DMS 273 treated with DMSO at 0.1 percent for 48 hours (cell line): ENCODE data around the gene FAM131A.
A peak's percentile ranks its signal among the peaks of the same experiment; 100 is the strongest.

Experiments
- DNase-seq: peaks from one replicate; lab custom pipeline; 2025; lab: John Stamatoyannopoulos, UW

FAM131A gene

DNA sequence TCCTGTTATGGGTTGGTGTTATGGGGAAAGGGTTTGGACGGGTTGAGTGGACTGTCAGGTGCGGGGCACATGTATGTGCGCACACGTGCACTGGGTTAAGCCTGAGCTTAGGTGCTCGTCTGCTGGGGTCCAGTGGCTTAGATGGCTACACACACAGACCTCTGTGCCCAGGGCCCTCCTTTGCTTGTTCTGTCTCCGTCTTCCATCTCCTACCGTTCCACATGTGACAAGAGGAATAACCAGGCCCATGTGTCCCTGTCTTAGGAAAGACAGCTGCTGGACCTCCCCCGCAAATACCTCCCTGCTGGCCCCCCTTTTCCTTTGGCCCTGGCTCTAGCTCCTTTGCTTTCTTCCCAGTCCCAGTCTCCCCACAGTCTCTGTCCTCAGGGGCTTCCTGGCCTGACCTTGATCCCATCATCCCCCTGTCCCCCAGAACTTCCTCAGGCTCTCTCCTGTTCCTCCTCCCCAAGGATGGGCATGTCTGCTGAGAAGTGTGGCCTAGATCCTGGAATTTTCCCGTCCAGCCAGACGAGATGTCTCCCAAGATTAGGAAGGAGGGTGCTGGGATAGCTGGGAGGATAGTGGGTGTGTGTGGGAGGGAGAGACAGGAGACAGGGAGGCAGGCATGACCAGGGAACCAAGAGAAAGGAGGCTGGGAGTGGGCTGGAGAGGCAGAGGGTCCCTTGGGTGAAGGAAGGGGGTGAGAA is 41.4 kb downstream of the FAM131A start:
- DNase-seq = no peak

DNA sequence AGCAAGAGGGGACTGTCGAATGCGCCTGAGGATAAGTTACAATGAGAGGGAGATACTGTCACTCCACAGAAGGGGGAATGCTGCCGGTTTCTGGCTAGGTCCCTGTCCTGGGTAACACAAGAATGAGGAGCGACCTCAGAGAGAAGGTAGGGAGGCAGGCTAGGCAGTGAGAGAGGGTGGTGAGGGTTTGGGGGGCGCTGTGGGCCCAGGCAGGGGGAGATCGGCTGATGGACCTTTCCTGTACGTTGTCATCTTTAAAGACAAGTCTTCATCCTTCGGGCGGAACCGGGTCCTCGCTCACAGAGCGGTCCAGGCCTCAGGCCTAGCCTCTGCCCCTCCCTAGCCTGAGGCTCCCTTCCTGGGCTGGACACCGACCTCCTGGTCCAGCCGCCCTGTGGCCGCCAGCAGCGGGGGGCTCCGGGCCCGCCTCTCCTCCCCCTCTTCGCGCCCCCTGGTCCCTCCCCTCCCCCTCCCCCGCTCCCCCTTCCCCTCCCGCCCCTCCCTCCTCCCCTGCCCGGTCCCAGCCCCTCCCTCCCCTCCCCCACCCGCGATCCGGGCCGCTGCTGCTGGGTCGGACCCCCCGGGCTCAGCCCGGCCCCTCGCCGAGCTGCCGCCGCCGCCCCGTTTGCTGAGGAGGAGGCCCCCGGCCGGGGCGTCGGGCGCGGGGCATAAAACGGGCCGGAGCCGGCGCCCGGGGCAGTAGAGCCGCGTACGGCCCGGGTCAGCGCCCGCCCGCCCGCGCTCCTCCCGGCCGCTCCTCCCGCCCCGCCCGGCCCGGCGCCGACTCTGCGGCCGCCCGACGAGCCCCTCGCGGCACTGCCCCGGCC is 42.2 kb downstream of the FAM131A start, which contains the start of gene CHRD:
CHRD (plus strand) TSS at position 697 of the 827 bp plus-strand sequence. CDS start 265 bp downstream, outside the sequence.
- DNase-seq = no peak

DNA sequence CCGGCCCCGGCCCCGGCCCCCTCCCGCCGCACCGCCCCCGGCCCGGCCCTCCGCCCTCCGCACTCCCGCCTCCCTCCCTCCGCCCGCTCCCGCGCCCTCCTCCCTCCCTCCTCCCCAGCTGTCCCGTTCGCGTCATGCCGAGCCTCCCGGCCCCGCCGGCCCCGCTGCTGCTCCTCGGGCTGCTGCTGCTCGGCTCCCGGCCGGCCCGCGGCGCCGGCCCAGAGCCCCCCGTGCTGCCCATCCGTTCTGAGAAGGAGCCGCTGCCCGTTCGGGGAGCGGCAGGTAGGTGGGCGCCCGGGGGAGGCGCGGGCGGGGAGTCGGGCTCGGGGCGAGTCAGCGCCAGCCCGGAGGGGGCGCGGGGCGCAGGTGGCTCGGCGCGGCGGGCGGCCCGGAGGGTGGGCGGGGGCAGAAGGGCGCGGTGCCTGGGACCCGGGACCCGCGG is 42.8 kb downstream of the FAM131A start:
- peak; percentile 11 for DNase-seq

DNA sequence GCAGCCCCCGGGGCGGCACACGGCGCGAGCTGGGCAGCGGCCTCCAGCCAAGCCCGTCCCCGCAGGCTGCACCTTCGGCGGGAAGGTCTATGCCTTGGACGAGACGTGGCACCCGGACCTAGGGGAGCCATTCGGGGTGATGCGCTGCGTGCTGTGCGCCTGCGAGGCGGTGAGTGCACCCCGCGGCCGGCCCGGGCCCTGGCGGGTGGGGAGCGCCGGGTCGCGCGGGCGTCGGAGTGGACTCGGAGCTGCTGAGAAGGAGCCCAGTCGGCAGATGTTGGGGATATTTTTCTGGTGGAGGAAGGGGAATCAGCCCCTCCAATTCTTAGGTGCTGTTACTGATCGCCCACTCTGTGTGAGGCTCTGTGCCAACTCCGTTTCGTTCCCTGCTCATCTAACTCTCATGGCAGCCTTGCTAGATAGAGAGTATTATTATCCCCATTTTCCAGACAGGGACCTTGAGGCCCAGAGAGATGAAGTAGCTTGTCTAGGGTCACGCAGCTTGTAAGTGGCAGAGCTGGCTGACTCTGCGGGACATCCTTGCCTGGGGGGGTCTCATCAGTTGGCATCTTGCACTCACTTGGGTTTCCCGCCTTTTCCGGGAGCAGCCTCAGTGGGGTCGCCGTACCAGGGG is 43.3 kb downstream of the FAM131A start:
- DNase-seq = no peak

DNA sequence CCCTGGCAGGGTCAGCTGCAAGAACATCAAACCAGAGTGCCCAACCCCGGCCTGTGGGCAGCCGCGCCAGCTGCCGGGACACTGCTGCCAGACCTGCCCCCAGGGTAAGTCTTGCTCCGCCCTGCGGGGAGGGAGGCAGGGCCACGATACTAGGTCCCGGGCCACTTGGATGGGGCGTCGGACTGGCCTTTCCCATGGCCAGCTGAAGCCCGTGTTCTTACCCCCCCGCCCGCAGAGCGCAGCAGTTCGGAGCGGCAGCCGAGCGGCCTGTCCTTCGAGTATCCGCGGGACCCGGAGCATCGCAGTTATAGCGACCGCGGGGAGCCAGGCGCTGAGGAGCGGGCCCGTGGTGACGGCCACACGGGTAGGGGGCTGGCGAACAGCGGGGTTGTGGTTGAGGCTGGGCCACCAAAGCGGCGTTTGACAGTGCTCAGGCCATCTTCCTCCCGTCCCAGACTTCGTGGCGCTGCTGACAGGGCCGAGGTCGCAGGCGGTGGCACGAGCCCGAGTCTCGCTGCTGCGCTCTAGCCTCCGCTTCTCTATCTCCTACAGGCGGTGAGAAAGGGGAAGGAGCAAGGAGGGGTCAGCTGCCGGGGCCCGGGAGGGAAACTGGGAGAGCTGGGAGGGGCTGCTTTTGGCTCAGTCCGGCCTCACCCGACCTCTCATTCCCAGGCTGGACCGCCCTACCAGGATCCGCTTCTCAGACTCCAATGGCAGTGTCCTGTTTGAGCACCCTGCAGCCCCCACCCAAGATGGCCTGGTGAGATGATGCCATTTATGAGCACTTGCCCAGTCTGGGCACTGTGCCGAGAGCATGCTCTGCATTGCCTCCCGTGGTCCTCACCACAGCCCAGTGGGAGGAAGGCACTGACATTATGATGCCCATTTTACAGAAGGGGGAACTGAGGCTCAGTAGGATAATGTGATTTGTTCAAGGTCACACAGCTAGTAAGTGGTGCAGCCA is 44.1 kb downstream of the FAM131A start:
- no peak for DNase-seq

DNA sequence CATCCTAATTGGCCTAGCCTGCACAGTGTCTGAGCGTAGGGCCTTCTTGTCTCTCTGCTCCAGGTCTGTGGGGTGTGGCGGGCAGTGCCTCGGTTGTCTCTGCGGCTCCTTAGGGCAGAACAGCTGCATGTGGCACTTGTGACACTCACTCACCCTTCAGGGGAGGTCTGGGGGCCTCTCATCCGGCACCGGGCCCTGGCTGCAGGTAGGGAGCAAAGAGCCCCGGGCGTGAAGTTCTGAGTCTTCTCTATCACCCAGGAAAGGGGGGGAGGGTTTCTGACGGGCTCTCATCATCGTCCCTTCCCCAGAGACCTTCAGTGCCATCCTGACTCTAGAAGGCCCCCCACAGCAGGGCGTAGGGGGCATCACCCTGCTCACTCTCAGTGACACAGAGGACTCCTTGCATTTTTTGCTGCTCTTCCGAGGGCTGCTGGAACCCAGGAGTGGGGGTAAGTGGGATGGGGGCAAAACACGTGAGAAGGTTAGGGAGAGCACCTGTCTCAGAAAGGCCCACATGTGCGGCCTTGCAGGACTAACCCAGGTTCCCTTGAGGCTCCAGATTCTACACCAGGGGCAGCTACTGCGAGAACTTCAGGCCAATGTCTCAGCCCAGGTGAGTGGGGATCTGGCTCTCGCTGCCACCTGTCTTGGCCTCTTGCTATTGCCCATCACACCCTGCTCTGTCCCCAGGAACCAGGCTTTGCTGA is 45.1 kb downstream of the FAM131A start:
- no peak for DNase-seq

DNA sequence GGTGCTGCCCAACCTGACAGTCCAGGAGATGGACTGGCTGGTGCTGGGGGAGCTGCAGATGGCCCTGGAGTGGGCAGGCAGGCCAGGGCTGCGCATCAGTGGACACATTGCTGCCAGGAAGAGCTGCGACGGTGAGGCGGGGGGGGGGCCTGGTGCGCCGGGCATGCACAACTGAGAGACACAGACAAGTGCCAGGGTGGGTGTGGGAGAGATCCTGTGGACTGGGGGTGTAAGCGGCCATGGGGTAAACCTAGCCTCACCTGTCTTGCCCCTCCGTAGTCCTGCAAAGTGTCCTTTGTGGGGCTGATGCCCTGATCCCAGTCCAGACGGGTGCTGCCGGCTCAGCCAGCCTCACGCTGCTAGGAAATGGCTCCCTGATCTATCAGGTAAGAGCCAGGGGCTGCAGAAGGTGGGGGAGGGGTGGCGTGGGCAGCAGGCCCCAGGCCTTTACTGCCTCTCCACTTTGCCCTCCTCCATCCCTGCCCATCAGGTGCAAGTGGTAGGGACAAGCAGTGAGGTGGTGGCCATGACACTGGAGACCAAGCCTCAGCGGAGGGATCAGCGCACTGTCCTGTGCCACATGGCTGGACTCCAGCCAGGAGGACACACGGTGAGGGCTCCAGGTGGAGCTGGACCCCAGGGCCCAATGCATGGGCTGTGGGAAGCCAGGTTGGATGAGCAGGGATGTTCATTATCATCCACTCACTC is 45.8 kb downstream of the FAM131A start:
- no peak for DNase-seq

DNA sequence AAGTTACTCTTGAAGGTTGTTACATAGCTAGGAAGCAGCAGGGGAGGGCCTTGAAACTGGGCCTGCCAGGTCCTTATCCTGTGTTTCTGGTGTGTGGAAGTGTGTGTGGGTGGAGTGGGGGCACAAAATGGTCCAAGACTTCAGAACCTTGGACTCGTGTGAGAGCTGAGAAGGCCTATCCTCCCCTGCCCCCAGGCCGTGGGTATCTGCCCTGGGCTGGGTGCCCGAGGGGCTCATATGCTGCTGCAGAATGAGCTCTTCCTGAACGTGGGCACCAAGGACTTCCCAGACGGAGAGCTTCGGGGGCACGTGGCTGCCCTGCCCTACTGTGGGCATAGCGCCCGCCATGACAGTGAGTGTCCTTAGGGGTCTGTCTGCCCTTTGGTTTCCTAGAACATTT is 46.9 kb downstream of the FAM131A start:
- no peak for DNase-seq

DNA sequence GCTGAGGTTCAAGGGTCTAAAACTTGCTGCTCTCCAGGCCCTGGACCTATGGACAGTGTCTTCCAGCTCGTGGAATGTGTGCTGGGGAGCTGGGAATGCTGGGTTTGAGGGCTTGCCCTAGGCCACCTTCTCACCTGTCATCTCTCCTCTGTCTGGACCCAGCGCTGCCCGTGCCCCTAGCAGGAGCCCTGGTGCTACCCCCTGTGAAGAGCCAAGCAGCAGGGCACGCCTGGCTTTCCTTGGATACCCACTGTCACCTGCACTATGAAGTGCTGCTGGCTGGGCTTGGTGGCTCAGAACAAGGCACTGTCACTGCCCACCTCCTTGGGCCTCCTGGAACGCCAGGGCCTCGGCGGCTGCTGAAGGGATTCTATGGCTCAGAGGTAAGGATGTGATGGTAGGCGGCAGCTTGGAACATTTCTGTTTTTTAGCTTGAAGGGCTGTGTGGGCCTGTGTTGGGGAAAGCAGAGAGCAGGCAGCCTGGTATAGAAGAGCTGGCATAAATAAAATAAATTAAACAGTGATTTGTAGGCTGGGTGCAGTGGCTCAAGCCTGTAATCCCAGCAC is 47.5 kb downstream of the FAM131A start:
- no peak for DNase-seq

DNA sequence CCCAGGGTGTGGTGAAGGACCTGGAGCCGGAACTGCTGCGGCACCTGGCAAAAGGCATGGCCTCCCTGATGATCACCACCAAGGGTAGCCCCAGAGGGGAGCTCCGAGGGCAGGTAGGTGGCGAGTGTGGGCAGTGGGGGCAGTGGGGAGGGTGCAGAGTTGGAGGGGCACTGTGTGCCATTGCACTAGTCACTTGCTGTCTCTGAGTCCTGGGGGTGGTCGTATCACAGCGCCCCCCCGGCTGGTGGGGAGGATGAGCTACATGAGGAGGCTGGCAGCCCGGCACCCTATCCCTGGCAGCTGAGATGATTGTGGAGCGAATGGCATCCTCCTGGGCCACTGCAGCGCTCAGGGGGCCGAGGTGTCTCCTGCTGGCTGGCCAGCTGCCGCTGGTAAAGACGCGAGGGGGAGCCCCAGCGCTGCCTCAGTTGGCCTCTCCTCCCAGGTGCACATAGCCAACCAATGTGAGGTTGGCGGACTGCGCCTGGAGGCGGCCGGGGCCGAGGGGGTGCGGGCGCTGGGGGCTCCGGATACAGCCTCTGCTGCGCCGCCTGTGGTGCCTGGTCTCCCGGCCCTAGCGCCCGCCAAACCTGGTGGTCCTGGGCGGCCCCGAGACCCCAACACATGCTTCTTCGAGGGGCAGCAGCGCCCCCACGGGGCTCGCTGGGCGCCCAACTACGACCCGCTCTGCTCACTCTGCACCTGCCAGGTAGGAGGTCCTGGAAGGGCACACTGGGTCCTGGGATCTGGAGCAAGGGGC is 48.8 kb downstream of the FAM131A start:
- no peak for DNase-seq

DNA sequence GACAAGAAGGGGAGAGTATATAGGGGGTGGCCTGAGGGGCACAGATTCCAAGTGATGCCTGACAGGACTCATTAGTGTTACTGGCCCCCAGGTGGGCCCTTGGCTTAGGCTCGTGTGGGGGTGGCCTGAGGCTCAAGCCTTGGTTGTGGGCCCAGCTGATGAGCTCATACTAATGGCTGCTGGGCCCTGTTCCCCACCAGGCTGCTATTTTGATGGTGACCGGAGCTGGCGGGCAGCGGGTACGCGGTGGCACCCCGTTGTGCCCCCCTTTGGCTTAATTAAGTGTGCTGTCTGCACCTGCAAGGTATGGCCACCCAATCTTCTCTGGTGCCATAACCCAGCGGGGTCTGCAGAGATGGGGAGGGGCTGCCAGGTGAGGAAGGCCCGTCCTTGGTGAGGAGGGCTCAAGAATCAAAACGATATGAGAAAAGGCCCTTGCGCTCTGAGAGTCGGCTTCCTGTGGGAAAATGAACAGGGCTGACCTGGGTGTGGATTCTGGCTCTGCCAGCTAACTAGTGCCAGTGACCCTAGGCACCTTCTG is 49.8 kb downstream of the FAM131A start:
- no peak for DNase-seq

DNA sequence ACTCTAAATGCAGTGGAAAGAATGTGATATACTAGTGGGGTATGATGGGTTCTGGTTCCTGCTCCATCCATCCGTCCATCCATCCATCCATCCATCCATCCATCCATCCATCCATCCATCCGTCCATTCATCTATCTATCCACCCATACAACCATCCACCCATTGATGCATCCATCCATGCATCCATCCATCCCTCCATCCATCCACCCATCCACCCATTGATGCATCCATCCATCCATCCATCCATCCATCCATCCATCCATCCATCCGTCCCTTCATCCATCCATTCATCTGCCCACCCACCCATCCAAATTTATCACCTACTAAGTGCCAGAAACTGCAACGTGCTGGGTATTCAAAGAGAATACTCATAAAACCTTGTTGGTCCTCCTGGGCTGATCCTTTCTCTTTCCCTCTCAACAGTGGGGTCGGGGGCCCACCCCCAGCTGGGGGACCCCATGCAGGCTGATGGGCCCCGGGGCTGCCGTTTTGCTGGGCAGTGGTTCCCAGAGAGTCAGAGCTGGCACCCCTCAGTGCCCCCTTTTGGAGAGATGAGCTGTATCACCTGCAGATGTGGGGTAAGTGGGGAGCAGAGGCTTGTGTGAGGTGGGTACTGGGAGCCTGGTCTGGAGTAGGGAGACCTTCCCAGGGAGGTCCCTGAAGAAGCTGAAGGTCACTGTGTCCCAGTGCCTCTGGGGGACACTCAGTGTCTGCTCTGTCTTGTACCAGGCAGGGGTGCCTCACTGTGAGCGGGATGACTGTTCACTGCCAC is 51.0 kb downstream of the FAM131A start:
- DNase-seq = no peak

DNA sequence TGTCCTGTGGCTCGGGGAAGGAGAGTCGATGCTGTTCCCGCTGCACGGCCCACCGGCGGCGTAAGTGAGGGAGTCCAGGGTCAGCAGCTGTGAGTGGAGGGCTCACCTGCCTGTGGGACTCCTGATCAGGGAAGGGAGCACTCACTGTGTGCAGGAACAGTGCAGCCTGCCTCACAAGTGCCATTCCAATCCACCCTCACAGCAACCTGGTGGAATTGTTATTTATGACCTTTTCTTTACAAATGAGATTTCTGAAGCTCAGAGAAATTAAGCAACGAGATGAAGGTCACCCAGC is 51.5 kb downstream of the FAM131A start:
- DNase-seq = no peak

DNA sequence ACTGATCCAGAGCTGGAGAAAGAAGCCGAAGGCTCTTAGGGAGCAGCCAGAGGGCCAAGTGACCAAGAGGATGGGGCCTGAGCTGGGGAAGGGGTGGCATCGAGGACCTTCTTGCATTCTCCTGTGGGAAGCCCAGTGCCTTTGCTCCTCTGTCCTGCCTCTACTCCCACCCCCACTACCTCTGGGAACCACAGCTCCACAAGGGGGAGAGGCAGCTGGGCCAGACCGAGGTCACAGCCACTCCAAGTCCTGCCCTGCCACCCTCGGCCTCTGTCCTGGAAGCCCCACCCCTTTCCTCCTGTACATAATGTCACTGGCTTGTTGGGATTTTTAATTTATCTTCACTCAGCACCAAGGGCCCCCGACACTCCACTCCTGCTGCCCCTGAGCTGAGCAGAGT is 52.0 kb downstream of the FAM131A start:
- DNase-seq = no peak

DNA sequence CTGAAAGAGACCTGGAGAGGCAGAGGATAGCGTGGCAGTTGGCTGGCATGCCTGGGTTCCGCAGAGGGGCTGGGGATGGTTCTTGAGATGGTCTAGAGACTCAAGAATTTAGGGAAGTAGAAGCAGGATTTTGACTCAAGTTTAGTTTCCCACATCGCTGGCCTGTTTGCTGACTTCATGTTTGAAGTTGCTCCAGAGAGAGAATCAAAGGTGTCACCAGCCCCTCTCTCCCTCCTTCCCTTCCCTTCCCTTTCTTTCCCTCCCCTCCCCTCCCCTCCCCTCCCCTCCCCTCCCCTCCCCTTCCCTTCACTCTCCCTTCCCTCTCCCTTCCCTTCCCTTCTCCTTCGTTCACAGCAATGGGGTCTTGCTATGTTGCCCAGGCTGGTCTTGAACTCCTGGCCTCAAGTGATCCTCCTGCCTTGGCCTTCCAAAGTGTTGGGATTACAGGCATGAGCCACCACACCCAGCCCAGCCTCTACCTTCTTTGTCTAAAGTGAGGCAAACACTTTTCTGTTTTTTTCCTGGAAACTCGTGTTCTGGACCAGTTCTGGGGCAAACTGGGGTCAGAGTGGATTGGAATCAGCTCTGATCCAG is 52.6 kb downstream of the FAM131A start:
- DNase-seq = no peak

DNA sequence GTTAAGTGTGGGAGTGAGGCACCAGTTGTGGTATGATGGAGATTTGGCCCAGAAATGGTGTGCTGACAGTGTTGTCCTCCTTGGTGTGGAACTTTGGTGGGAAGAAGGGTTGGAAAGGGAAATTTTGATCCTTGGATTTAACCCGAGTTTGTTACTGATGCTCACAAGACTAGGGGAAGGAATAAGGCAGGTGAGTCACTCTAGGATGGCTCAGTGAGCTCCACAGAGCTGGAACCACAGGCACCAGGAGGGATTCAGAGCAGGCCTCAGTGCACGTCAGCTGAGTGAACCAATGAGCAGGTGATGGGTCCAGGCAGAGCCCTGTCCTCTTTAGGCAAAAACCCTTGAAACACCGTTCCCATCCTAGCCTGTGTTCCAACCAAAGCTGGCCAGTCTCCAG is 53.9 kb downstream of the FAM131A start:
- DNase-seq = no peak

DNA sequence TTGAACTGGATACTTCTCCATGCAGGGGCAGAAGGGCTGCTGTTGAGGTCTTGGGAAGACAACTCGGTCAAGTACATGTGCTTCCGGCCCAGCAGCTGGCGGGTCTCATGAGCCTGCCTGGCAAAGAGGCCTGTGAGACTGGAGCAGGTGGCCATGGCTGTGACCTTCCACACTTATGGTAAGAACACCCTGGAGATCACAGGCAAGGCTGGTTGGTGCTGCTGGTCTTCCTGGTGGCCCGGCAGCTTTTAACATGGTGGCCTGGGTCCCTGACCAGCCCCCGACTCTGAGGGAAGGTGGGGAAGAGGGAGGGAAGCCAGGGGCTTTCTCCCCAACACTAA is 57.9 kb downstream of the FAM131A start:
- DNase-seq = no peak
